NK-92 (cell line): ENCODE measurements around the gene S100A7.

Experiments
- DNase-seq: peaks from one replicate; lab custom pipeline; 2025; ENCODE audit not compliant: unreplicated experiment; lab: John Stamatoyannopoulos, UW

S100A7 gene

GRCh38 chr1:153460551-153460950 is at the start of gene S100A7:
S100A7 (minus strand) TSS chr1:153460651; CDS start chr1:153459013, 1,638 bp downstream.
- DNase-seq: no peak

- DNase-seq: no peak
These were observed 49.4 kb upstream of the S100A7 start for GRCh38 chr1:153509729-153510354.

- no peak for DNase-seq
These were observed 48.6 kb upstream of the S100A7 start for GRCh38 chr1:153509036-153509435.

- no peak for DNase-seq
These were observed 47.6 kb upstream of the S100A7 start for GRCh38 chr1:153507926-153508583.

- DNase-seq: no peak
These were observed 46.5 kb upstream of the S100A7 start for GRCh38 chr1:153506831-153507413.

GRCh38 chr1:153506386-153506785 is 45.9 kb upstream of the S100A7 start:
- DNase-seq: no peak

GRCh38 chr1:153505576-153505975 is 45.1 kb upstream of the S100A7 start:
- DNase-seq: no peak

- no peak for DNase-seq
These were observed 43.3 kb upstream of the S100A7 start for GRCh38 chr1:153503766-153504165.

- DNase-seq: no peak
These were observed 38.3 kb upstream of the S100A7 start for GRCh38 chr1:153498746-153499145.

- no peak for DNase-seq
These were observed 35.1 kb upstream of the S100A7 start for GRCh38 chr1:153495536-153495935.

- DNase-seq: no peak
These were observed 34.6 kb upstream of the S100A7 start for GRCh38 chr1:153494976-153495535.

GRCh38 chr1:153493343-153493960 is 33.0 kb upstream of the S100A7 start:
- DNase-seq: no peak

GRCh38 chr1:153490272-153491051 is 30.0 kb upstream of the S100A7 start:
- peak; percentile 25 for DNase-seq

GRCh38 chr1:153488731-153489130 is 28.3 kb upstream of the S100A7 start:
- no peak for DNase-seq

GRCh38 chr1:153487707-153488106 is 27.3 kb upstream of the S100A7 start:
- DNase-seq: no peak

- DNase-seq: no peak
These were observed 25.4 kb upstream of the S100A7 start for GRCh38 chr1:153485863-153486262.

- no peak for DNase-seq
These were observed 23.3 kb upstream of the S100A7 start for GRCh38 chr1:153483776-153484175.

- DNase-seq: no peak
These were observed 20.7 kb upstream of the S100A7 start for GRCh38 chr1:153481124-153481523.

GRCh38 chr1:153478692-153479618 is 18.5 kb upstream of the S100A7 start:
- no peak for DNase-seq
